NCI-H82 treated with DMSO at 0.1 percent for 48 hours (cell line): ENCODE measurements around the gene WFDC2.
A peak's percentile ranks its signal among the peaks of the same experiment; 100 is the strongest.
"Not testable (repeated sequence)": the region's sequence is repeated elsewhere in the genome, so short reads cannot be mapped to it uniquely, and the experiment has no call there.

Experiments
- DNase-seq: peaks from one replicate; lab custom pipeline; 2025; ENCODE audit not compliant: unreplicated experiment; lab: John Stamatoyannopoulos, UW

WFDC2 gene

DNA sequence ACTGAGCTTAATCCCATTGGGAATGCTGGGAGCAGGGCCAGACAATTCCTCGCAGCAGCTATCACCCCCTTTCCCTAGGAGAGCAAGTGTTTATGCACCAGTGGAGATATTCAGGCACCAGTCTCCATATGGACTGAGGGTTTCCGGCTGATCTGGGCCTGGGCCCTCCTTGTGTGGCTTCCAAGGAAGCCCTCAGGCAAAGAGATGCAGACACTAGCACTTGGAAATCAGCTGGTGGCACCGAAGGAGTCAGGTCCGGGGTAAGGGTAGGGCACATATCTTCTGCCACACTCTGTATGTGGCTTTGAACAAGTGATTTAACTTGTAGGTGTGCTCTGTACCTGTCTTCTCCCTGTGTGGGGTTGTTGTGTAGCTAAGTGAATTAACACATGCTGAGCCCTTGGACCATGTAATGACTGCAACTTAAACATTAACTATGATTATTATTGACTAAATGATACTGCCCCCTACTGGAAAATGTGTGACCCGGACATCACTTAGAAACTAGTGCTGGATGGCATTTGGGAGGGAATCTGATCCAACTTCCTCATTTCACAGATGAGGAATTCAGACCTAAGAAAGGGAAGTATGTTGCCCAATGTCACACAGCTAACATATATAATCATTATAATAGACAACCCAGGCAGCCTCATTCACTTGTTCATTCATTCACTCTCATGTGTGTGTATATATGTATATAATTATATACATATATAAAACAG, 19.3 kb upstream of the WFDC2 start:
- peak; percentile 35 for DNase-seq

DNA sequence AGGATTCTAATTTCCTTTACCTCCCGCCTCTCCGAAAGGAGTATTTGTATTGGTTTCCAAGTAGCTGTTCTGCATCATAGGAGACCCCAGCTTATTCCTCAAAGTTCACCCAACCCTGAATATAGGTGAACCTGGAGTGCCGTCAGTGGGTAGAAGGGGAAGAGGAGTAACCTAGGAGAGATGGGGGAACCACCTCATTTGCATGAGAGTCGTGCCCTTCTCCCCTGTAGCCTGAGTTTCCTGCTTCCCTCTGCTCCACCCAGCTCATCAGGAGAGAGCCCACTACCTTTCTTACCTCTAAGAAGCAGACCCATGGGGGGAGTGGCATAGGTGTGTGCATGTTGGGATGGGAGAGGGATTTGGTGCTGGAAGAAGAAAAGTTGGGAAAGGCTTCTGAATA, 17.3 kb upstream of the WFDC2 start:
- DNase-seq: no peak

DNA sequence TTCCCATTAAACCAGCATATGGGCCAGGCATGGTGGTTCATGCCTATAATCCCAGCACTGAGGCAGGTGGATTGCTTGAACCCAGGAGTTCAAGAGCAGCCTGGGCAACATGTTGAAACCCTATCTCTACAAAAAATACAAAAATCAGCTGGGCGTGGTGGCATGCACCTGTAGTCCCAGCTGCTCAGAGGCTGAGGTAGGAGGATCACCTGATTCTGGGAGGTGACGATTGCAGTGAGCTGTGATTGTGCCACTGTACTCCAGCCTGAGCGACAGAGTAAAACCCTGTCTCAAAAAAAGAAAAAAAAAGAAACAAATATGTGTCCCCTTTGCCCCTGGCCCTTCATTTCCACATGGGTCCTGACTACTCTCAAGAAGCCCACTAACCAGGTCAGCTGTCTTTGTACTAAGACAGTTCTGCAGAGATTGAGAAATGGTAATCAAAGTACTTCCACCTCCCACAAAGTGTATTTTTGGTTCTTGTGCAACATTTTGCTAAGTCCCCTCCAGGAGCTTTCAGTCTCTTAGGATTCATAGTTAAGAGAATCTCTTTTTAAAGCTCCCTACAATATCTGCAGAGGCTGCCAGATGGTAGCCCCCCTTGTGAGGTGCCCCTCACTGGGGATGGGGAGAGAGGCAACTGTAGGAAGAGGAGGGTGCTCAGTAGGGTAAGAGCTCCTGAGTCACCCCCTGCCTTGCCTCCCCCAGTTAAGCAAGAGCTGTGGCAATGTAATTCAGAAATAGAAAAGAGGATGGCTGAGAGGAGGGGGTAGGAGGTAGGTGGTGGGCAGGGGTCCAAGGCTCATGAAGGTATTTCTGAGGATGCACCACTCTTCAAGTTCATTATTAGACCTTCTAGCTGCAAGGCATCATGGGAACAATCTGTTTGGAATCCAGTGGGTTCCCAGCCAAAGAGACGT, 16.5 kb upstream of the WFDC2 start:
- no peak for DNase-seq

DNA sequence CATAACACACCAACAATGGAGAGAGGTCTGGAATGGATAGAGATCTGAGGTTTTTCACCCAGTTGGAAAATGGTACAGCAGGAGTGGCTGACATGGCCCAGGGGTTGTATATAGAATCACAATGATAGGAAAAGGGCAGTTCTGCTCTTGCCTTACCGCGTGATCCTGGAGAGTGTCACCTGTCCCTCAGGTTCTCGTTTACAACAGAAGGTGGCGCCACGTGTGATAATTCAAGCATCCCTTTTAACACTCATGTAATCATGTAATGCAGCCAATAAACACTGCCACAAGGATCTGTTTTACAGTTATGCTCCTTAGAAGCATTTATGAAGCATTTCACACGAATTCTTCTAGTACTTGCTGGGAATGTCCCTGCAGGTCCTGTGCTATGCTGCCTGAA, 12.9 kb upstream of the WFDC2 start:
- peak; percentile 20 for DNase-seq

DNA sequence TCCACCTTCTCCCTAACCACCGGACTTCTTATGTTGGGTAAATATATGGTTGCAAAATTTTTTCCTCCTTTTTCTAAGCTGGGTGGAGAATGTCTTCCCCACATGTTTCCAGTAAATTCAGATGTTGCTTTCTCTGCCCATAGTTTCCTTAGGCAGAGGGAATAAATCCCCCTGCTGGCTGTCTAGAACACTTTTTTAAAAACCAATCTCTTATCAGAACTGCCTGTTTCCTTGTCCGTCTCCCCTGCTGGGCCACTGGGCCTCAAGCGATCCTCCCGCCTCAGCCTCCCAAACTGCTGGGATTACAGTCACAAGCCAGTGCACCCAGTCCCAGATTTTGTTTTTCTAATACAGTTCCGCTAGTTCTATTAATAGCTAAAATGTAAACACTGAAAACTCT, 9.9 kb upstream of the WFDC2 start:
- DNase-seq: no peak

DNA sequence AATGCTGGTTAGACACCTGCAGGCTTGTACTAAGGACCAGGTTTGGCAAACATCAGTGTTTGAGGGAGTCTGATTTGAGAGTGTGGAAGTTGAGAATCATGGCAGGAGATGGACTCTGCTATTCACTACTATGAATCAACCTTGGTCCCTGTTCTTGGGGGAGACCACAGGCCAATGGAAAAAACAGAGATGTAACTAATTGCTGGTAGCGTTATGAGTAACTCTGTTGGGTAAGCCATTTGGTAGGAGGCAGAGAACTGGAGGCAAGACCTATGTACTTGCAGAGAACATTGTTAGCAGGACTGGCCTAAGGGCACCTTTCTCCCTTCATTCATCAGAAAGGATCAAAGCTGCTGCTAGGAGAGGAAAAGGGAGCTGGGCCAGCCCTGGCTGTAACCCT, 8.3 kb upstream of the WFDC2 start:
- no peak for DNase-seq

DNA sequence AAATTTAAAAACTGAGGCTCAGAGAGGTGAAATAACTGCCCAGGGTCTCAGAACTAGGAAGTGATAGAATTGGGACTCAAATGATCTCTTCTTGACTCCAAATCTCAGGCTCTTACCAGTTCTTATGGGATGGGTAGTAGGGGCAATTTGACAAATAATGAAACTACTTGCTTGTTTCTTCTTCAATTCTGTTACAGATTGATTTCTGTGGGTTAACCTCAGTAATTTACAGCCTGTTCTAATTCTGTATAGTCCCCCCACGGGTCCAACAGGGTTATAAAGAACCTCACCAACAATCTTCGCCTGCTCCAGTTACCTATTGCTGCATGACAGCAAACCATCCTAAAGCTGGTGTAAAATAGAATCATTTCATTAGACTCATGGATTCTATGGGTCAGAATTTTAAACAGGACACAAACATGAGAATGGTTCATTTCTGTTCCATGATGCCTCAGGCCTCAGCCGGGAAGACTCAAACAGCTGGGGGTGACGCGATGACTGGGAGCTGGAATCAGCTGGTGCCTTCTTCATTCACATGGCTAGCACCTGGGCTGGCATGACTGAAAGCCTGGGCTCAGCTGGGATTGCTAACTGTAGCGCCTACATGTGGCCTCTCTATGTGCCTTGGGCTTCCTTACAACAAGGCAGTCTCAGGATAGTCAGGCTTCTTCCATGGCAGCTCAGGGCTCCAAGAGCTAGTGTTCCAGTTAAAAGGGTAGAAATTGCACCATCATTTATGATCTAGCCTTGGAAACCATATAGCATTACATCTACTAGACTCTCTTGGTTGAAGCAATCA, 6.6 kb upstream of the WFDC2 start:
- no peak for DNase-seq

DNA sequence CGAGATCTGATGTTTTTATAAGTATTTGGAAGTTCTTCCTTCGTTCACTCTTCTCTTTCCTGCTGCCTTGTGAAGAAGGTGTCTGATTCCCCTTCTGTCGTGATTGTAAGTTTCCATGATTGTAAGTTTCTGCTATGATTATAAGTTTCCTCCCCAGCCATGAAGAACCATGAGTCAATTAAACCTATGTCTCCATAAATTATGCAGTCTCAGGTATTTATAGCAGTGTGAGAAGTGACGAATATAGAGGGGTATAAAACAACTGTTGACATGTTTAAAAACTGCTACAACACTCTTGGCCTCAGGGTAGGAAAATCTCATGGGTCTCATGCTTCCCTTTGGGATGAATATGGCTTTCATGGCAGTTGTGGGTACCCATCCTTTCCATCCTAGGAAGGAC, 5.8 kb upstream of the WFDC2 start:
- DNase-seq: no peak

DNA sequence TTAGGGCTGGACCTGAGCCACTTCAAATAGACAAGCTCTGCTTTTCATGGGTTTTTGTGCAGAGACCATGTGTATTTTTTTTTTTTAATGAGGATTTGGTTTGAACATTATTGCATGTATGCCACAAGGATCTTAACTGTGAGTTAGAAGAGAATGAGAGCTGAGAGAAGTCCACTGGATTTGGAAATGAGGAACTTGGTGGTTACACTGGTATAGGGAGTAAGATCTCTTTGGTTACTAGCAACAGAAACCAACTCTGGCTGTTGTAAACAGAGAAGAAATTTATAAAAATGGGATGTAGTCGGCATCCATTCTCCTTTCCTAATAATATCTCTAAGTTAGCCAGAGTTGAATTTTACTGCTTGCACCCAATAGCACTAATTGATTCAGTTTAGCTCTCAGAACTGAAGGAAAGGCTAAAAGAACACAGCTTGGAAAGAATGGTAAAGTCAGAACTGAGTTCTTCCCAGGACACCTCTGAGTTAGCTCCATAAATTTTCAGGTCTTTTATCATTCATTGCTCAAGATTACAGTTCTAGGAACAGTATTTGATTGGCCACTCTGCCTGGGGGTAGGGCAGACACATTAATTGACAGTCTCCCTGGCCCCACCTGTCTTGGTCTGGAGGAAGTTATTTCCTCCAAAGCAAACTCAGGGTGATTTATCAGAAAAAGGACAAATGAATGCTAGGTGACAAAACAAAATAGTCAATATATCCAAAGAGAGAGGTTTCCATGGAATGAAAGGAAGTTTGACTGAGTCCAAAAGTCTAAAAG, 3.9 kb upstream of the WFDC2 start:
- DNase-seq: no peak

DNA sequence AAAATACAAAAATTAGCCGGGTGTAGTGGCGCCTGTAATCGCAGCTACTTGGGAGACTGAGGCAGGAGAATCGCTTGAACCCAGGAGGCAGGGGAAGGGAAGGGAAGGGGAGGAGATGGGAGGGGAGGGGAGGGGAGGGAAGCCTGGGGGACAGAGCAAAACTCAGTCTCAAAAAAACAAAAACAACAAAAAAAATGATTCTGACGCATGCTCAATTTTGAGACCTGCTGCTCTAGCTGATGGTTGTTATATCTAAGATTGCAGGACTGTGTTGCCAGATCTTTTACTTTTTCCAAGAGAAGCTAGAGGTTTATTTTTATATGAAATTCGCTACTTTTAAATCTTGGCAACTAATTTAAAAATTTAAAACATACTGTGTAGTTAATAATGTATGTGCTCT, 2.4 kb upstream of the WFDC2 start:
- no peak for DNase-seq

DNA sequence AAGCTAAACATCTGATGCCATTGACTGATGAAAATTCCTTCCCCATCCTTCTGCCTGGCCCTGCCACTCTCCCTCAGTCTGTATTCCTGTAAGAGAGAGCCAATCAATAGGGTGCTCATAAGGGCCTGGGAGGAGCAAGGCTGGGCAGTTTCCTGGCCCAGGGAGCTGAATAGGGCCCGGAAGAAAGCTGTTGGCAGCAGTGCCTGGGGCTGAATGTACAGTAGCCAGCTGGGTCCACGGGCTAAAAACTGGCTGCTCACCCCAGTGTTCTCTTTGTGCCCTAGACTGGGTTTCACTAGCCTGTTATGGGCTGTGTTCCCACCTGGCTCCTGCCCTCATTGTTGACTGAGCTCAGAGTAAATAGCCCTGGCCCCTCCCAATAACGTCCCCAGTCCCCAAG, 1.7 kb upstream of the WFDC2 start:
- no peak for DNase-seq

DNA sequence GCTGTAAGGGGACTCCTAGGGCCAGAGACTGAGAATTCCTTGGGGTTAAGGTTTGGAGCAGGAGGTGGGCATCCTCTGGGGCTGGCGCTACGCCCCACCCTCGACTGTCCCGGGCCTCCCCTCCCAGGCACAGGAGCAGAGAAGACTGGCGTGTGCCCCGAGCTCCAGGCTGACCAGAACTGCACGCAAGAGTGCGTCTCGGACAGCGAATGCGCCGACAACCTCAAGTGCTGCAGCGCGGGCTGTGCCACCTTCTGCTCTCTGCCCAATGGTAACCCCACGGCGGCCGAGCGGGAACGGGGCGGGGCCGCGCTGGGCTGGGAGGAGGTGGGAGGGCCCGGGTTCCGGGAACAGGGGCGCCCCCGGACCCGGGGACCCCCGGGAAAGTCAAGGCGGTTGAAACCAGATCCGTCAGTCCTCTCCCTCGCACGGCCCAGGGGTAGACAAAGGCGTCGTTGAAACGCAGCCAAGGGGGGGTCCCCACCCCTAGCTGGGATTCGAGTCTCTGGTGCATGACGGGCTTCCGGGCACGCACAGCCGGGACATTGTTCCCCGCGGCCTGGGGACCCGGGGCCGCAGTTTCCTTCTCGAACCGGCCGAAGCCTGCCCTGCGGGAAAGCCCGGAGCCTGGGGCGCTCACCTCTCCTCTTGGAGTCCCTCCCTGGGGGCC, 844 bp downstream of the WFDC2 start:
- DNase-seq: no peak

DNA sequence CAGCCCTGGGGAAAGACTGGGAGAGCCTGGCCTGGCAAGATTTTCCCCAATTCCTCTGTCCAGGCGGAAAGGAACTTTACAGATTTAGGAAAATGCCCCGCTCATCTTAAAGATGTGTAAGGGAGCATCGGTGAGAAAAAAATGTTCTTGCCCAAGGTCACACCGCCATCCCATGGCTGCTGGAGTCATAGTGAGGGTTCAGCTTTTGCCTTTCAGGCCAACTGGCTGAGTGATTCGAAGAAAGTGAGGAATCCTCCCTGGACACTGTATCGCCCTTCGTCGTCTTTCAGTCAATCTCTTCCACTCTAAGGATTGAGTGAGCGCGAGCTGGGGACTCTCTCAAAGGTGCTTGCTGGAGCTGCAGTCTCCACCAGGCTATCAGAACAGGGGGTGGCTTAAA, 1.4 kb downstream of the WFDC2 start:
- no peak for DNase-seq

DNA sequence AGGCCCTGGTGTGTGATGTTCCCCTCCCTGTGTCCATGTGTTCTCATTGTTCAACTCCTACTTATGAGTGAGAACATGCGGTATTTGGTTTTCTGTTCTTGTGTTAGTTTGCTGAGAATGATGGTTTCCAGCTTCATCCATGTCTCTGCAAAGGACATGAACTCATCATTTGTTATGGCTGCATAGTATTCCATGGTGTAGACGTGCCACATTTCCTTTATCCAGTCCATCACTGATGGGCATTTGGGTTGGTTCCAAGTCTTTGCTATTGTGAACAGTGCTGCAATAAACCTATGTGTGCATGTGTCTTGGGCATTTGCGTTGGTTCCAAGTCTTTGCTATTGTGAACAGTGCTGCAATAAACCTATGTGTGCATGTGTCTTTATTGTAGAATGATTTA, 2.7 kb downstream of the WFDC2 start:
- not testable (repeated sequence) for DNase-seq

DNA sequence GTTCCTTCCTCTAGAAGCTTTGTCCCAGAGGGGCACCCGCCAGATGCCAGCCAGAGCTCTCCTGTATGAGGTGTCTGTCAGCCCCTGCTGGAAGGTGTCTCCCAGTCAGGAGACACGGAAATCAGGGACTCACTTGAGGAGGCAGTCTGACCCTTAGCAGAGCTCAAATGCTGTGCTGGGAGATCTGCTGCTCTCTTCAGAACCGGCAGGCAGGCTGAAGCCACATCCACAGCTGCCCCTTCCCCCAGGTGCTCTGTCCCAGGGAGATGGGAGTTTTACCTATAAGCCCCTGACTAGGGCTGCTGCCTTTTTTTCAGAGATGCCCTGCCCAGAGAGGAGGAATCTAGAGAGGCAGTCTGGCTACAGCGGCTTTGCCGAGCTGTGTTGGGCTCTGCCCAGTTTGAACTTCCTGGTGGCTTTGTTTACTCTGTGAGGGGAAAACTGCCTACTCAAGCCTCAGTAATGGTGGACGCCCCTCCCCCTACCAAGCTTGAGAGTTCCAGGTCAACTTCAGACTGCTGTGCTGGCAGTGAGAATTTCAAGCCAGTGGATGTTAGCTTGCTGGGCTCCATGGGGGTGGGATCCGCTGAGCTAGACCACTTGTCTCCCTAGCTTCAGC, 8.1 kb downstream of the WFDC2 start:
- not testable (repeated sequence) for DNase-seq

DNA sequence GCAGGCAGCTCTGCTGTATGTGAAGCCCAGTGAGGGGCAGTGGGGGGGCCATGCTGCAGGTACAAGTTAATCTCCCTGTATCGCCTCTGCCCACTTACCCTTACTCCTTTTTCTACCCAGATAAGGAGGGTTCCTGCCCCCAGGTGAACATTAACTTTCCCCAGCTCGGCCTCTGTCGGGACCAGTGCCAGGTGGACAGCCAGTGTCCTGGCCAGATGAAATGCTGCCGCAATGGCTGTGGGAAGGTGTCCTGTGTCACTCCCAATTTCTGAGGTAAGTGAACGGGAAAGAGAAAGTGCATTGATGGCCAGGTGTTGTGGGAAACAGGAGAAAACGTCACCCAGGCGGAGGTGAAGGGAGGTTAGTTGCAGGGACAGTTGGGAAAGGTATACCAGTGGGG, 10.3 kb downstream of the WFDC2 start:
- DNase-seq: no peak

DNA sequence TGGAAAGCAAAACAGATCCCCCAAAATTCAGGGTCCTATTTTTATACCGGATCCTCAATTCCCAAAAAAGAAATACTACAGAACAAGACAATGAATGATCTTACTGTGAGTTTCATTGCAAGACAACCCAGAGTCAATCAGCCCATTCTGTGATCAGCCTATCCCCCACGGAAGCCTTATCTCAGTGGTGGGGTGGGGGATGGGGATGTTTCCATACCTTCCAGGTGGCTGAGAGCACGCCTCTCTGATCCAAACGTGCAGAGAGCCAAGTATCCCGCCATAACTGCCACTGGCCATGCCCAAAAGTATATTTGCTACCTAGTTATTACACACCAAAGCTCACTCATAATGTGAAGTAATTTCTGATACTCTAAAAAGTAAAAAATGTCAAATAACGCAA, 15.1 kb downstream of the WFDC2 start:
- DNase-seq: peak; percentile 43

DNA sequence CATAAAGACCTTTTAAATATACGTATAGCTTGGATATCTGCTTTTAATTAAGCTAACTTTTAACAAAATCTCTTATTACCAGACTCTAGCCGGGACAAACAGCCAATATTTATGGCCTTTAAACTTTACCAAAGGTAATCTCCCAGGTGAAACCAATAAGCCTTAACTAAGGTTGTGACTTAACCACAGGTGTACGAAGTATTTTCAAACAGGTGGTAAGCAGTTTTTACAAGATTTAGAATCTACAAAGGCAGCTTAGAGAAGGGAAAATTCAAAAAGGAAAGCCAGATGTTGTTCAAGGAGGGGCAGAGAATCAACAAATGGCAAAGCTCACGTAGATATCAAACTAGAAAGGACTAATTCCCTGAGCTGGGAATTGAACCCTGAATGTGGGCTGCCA, 15.8 kb downstream of the WFDC2 start:
- DNase-seq: no peak

DNA sequence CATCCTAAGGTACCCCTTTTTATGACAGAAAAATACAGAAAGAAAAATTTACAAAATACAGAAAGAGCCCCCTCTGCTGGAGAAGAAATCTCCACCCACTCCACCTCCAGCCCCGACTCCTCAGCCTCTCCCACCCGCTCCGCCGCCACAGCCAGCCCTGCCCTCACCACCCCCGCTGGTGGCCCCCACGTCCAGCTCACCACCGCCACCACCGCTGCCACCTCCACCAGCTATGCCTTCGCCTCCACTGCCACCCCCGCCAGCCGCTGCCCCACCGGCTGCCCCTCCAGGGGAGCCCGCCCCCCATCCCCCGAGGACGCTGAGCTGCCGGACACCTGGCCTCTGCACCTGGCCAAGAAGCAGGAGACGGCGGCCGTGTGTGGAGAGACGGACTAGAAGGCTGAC, 17.7 kb downstream of the WFDC2 start:
- no peak for DNase-seq

DNA sequence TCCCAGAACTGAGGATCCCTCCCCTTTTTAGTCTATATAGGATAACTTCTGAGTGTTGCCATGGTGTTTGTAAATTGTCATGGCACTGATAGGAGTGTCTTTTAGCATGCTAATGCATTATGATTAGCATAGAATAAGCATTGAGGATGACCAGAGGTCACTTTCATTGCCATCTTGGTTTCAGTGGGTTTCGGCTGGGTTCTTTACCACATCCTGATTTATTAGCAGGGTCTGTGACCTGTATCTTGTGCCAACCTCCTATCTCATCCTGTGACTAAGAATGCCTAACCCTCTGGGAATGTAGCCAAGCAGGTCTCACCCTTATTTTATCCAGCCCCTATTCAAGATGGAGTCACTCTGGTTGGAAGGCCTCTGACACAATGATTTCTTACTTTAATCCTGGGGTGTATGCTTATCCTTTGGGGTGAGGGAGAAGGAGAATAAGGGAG, 19.6 kb downstream of the WFDC2 start:
- no peak for DNase-seq
